Esophagus muscularis mucosa (tissue), 4 donors: ENCODE results near the gene TBPL1. TPM values are rescaled to one million over a fixed set of nuclear protein-coding genes. Genes with fewer than 3 reads are reported as not detected.

Experiments
- DNase-seq: peaks from one replicate; pipeline ENCODE4 v3.0.0-alpha.2; 2017; ENCODE audit errors: extremely low spot score
- H3K27ac ChIP-seq, 4 donors: fragments of 200-600 bp; sonication (generic); replicated peaks in 1 of 4; 1 replicate in 3 of 4; 2 replicates in 1 of 4; pipeline ENCODE4 v1.5.1; 2016 to 2019; ENCODE audit warnings: mild to moderate bottlenecking in 1 of 4
- H3K27me3 ChIP-seq, 4 donors: fragments of 200-600 bp; sonication (generic); one replicate each; pipeline versions ENCODE4 v1.5.1 to v1.6.0; 2016 to 2019
- H3K36me3 ChIP-seq, 4 donors: fragments of 200-600 bp; sonication (generic); one replicate each; pipeline ENCODE4 v1.5.1; 2016 to 2019
- H3K4me1 ChIP-seq, 4 donors: fragments of 200-600 bp; sonication (generic); one replicate each; pipeline ENCODE4 v1.5.1; 2016 to 2019
- H3K4me3 ChIP-seq, 4 donors: fragments of 200-600 bp; sonication (generic); 1 replicate in 2 of 4; 2 replicates in 2 of 4; pipeline ENCODE4 v1.5.1; 2016 to 2019; ENCODE audit warnings: mild to moderate bottlenecking in 4 of 4, moderate library complexity in 1 of 4
- H3K9me3 ChIP-seq, 4 donors: fragments of 200-600 bp; sonication (generic); 1 replicate in 3 of 4; 2 replicates in 1 of 4; pipeline ENCODE4 v1.5.1; 2016 to 2019
- CTCF ChIP-seq, 3 experiments: fragments of 200-600 bp in 2 of 3; fragments of 450-650 bp in 1 of 3; sonication (generic) in 2 of 3; IDR thresholded peaks; one replicate each; pipeline ENCODE4 v1.5.1; 2017 to 2019; ENCODE audit warnings: antibody characterized with exemption in 3 of 3, mild to moderate bottlenecking in 2 of 3, moderate library complexity in 1 of 3
- EP300 ChIP-seq: sonication (generic); formaldehyde crosslinking; IDR thresholded peaks from one replicate; pipeline ENCODE4 v1.6.1; 2017; ENCODE audit warnings: antibody characterized with exemption
- POLR2A ChIP-seq: fragments of 450-650 bp; IDR thresholded peaks from one replicate; pipeline ENCODE4 v1.6.1; 2017; ENCODE audit warnings: antibody characterized with exemption, moderate library complexity, mild to moderate bottlenecking, low read depth
- POLR2AphosphoS5 ChIP-seq, 2 donors: sonication (generic); formaldehyde crosslinking; IDR thresholded peaks; one replicate each; pipeline ENCODE4 v1.6.1; 2017; ENCODE audit warnings: antibody characterized with exemption in 2 of 2
- WGBS: methylation state at CpG from one replicate; pipeline ENCODE4 v1.1.5; 2018; 5-methylcytosine and 5-hydroxymethylcytosine counted together
- intact Hi-C: fragments of 100-400 bp; cut with DNase I; formaldehyde crosslinking; loops from one replicate; pipeline ENCODE4 v1.15.1; 2023
- small RNA-seq, 3 donors: library from RNA; depleted of rRNA; stranded (forward); fragments of <200 nt; gene quantifications; one replicate each; pipeline ENCODE3, GENCODE V24; 2016
- total RNA-seq, 4 donors: library from RNA; depleted of rRNA; stranded (reverse); fragments of >200 nt; gene quantifications; one replicate each; pipeline versions ENCODE4 v1.1.0 to v1.2.1, GENCODE V29; 2016

The TBPL1 gene
- total RNA-seq, 4 donors from 2014 or later, result 8.8 to 23.4 (median 17.8) TPM

GRCh38 chr6:134031696-134032255, 78.8 kb downstream of the TBPL1 start:
- intact Hi-C loops, result no loop called here
- Histone ChIP-seq H3K9me3 (no peaks in the 10 kb centered on the region), H3K4me3 (no peak overlapping the region), H3K4me1 (peaks cover 15 to 49% (median 35%) of the 10 kb centered on the region in 4 donors), H3K27ac (no peak overlapping the region), H3K36me3 (peaks cover 0 to 12% (median 5%) of the 10 kb centered on the region in 4 donors), H3K27me3 (no peaks in the 10 kb centered on the region)
- no peak for TF ChIP-seq POLR2A
- 83% methylated on average over 2 of the region's 2 CpGs for WGBS
- no peak for DNase-seq

GRCh38 chr6:134034478-134034877, 81.5 kb downstream of the TBPL1 start:
- peaks cover 8 to 46% (median 31%) of the 10 kb centered on the region in 4 donors for H3K4me1 ChIP-seq
- H3K36me3 ChIP-seq, result peaks cover 0 to under 1% (median 0%) of the 10 kb centered on the region in 4 donors
- H3K27ac ChIP-seq, result no peak overlapping the region
- H3K9me3 ChIP-seq, result no peaks in the 10 kb centered on the region
- no peaks in the 10 kb centered on the region for H3K27me3 ChIP-seq
- 63% methylated on average over 1 of the region's 1 CpG for WGBS
- intact Hi-C loops, result no loop called here
- H3K4me3 ChIP-seq, result no peak overlapping the region
- TF ChIP-seq CTCF (IDR thresholded peaks at IDR 0.05) (no peak), POLR2A (no peak), POLR2AphosphoS5 (IDR thresholded peaks at IDR 0.05) (no peak), EP300 (no peak)
- DNase-seq, result no peak

- H3K9me3 ChIP-seq, result no peaks in the 10 kb centered on the region
- DNase-seq, result no peak
- TF ChIP-seq EP300 (no peak), POLR2AphosphoS5 (IDR thresholded peaks at IDR 0.05) (no peak), POLR2A (no peak)
- H3K4me1 ChIP-seq, result peaks cover 8 to 40% (median 26%) of the 10 kb centered on the region in 4 donors
- no peaks in the 10 kb centered on the region for H3K36me3 ChIP-seq
- 70% methylated on average over 7 of the region's 7 CpGs for WGBS
- intact Hi-C loops, result no loop called here
- no peak overlapping the region for H3K4me3 ChIP-seq
- no peaks in the 10 kb centered on the region for H3K27me3 ChIP-seq
- peak overlapping the region in 1 of 4 donors; percentile 13 for H3K27ac ChIP-seq
Observed at GRCh38 chr6:134034961-134035822, 82.2 kb downstream of the TBPL1 start.

- H3K27me3 ChIP-seq, result no peaks in the 10 kb centered on the region
- H3K27ac ChIP-seq, result peak overlapping the region in 1 of 4 donors; percentile 13
- no peak for DNase-seq
- no peak for TF ChIP-seq EP300
- TF ChIP-seq POLR2A, result no peak
- TF ChIP-seq POLR2AphosphoS5 (IDR thresholded peaks at IDR 0.05), result no peak
- TF ChIP-seq CTCF (IDR thresholded peaks at IDR 0.05), result no peak
- WGBS, result 70% methylated on average over 3 of the region's 3 CpGs
- no peaks in the 10 kb centered on the region for H3K36me3 ChIP-seq
- intact Hi-C loops, result no loop called here
- H3K4me1 ChIP-seq, result peaks cover 8 to 39% (median 27%) of the 10 kb centered on the region in 4 donors
- no peak overlapping the region for H3K4me3 ChIP-seq
- H3K9me3 ChIP-seq, result no peaks in the 10 kb centered on the region
Observed at GRCh38 chr6:134035823-134036296, 82.8 kb downstream of the TBPL1 start.

- no peaks in the 10 kb centered on the region for H3K36me3 ChIP-seq
- H3K9me3 ChIP-seq, result no peaks in the 10 kb centered on the region
- 83% methylated on average over 1 of the region's 1 CpG for WGBS
- intact Hi-C loops, result no loop called here
- TF ChIP-seq CTCF (IDR thresholded peaks at IDR 0.05) (no peak), POLR2AphosphoS5 (IDR thresholded peaks at IDR 0.05) (no peak), EP300 (no peak), POLR2A (no peak)
- no peak overlapping the region for H3K27ac ChIP-seq
- H3K4me1 ChIP-seq, result peaks cover 8 to 34% (median 27%) of the 10 kb centered on the region in 4 donors
- no peaks in the 10 kb centered on the region for H3K27me3 ChIP-seq
- H3K4me3 ChIP-seq, result no peak overlapping the region
- no peak for DNase-seq
Observed at GRCh38 chr6:134039116-134039515, 86.1 kb downstream of the TBPL1 start.

Small RNA genes within 50 kb of the gene (small RNA-seq; reads per million reads assigned to genes)
- gene AL449363.1, result 0 reads per million in 3 donors

Other genes starting within 250 kb of the TBPL1 start
- gene TCF21, start 64.1 kb upstream of the TBPL1 start, total RNA-seq, result 10 to 100 TPM; 22.2 to 44.5 (median 30.8) TPM
- gene SLC2A12, start 99.4 kb downstream of the TBPL1 start, total RNA-seq, result 10 to 100 TPM; 23.2 to 50.7 (median 43.1) TPM